Activated CD4-positive, alpha-beta T cell treated with anti-CD3 and anti-CD28 coated beads, Interleukin-2, amount 10 ng/mL, durations not matched to agents 7 days and 5 days (primary cell): ENCODE measurements around the gene ARHGAP23. TPM values are rescaled to one million over a fixed set of nuclear protein-coding genes. Genes with fewer than 3 reads are reported as not detected.
"Not testable (repeated sequence)": the region's sequence is repeated elsewhere in the genome, so short reads cannot be mapped to it uniquely, and the experiment has no call there.

Experiments
- CTCF ChIA-PET: fragments of 350-600 bp; sonication (Branson Sonifier 250); formaldehyde crosslinking; loops from one replicate; lab custom pipeline; 2021; ENCODE audit warnings: antibody characterized with exemption; lab: Charles Lee
- POLR2A ChIA-PET: fragments of 350-600 bp; sonication (Branson Sonifier 250); formaldehyde crosslinking; loops from one replicate; lab custom pipeline; 2021; ENCODE audit warnings: antibody characterized with exemption; lab: Charles Lee
- DNase-seq: peaks from one replicate; pipeline ENCODE4 v3.0.0-alpha.2; 2020
- H3K27ac Mint-ChIP-seq: one replicate; pipeline ENCODE4 v1.8.0; 2021; ENCODE audit warnings: mild to moderate bottlenecking, moderate library complexity, mixed read lengths
- H3K27me3 Mint-ChIP-seq: one replicate; pipeline ENCODE4 v1.8.0; 2021; ENCODE audit warnings: mixed read lengths
- H3K36me3 Mint-ChIP-seq: one replicate; pipeline ENCODE4 v1.8.0; 2021; ENCODE audit warnings: low read depth, mixed read lengths
- H3K4me1 Mint-ChIP-seq: one replicate; pipeline ENCODE4 v1.8.0; 2021; ENCODE audit warnings: mixed read lengths
- H3K4me3 Mint-ChIP-seq: one replicate; pipeline ENCODE4 v1.8.0; 2021; ENCODE audit warnings: mild to moderate bottlenecking, moderate library complexity, mixed read lengths
- H3K9me3 Mint-ChIP-seq: one replicate; pipeline ENCODE4 v1.8.0; 2021; ENCODE audit warnings: mixed read lengths
- total RNA-seq, 2 experiments: library from RNA; stranded (reverse); gene quantifications; one replicate each; pipeline ENCODE4 v1.2.3, GENCODE V29; 2021

ARHGAP23 gene
- total RNA-seq, 2 experiments from 2014 or later: 0.17 to 0.23 TPM

GRCh38 chr17:38477951-38478350, 49.7 kb downstream of the ARHGAP23 start:
- H3K9me3 Mint-ChIP-seq, H3K36me3 Mint-ChIP-seq, H3K27me3 Mint-ChIP-seq, POLR2A ChIA-PET, H3K4me3 Mint-ChIP-seq, H3K27ac Mint-ChIP-seq, H3K4me1 Mint-ChIP-seq, DNase-seq, CTCF ChIA-PET: not testable (repeated sequence)

- H3K9me3 Mint-ChIP-seq, DNase-seq, H3K27me3 Mint-ChIP-seq, H3K36me3 Mint-ChIP-seq, CTCF ChIA-PET, POLR2A ChIA-PET, H3K4me3 Mint-ChIP-seq, H3K27ac Mint-ChIP-seq, H3K4me1 Mint-ChIP-seq: not testable (repeated sequence)
Measured at GRCh38 chr17:38478667-38479066, 50.4 kb downstream of the ARHGAP23 start.

GRCh38 chr17:38482039-38482699, 53.9 kb downstream of the ARHGAP23 start:
- H3K27me3 Mint-ChIP-seq, H3K4me3 Mint-ChIP-seq, CTCF ChIA-PET, H3K36me3 Mint-ChIP-seq, DNase-seq, H3K9me3 Mint-ChIP-seq, POLR2A ChIA-PET, H3K4me1 Mint-ChIP-seq, H3K27ac Mint-ChIP-seq: not testable (repeated sequence)

- H3K4me3 Mint-ChIP-seq, H3K27me3 Mint-ChIP-seq, H3K9me3 Mint-ChIP-seq, H3K36me3 Mint-ChIP-seq, POLR2A ChIA-PET, H3K4me1 Mint-ChIP-seq, CTCF ChIA-PET, DNase-seq, H3K27ac Mint-ChIP-seq: not testable (repeated sequence)
Measured at GRCh38 chr17:38482700-38483043, 54.4 kb downstream of the ARHGAP23 start.

- H3K4me1 Mint-ChIP-seq, POLR2A ChIA-PET, H3K36me3 Mint-ChIP-seq, H3K27ac Mint-ChIP-seq, H3K9me3 Mint-ChIP-seq, CTCF ChIA-PET, H3K4me3 Mint-ChIP-seq, H3K27me3 Mint-ChIP-seq: not testable (repeated sequence)
- DNase-seq: peak; percentile 73
Measured at GRCh38 chr17:38484242-38485145, 56.2 kb downstream of the ARHGAP23 start.

GRCh38 chr17:38485146-38485468, 56.8 kb downstream of the ARHGAP23 start:
- H3K27ac Mint-ChIP-seq: no peak overlapping the region
- H3K4me1 Mint-ChIP-seq: peaks cover 8% of the 10 kb centered on the region
- CTCF ChIA-PET: interaction anchor here (0.6 to 0.8 kb wide), 2 partner anchors 24 to 28 kb away, joined by 3 read pairs; no protein-coding TSS in a partner anchor
- no peaks in the 10 kb centered on the region for H3K9me3 Mint-ChIP-seq
- POLR2A ChIA-PET: no interaction called here
- DNase-seq: no peak
- no peaks in the 10 kb centered on the region for H3K36me3 Mint-ChIP-seq
- no peak overlapping the region for H3K4me3 Mint-ChIP-seq
- H3K27me3 Mint-ChIP-seq: peaks cover 2% of the 10 kb centered on the region

- H3K9me3 Mint-ChIP-seq, H3K4me3 Mint-ChIP-seq, H3K36me3 Mint-ChIP-seq, H3K4me1 Mint-ChIP-seq, POLR2A ChIA-PET, H3K27me3 Mint-ChIP-seq: not testable (repeated sequence)
- peak overlapping the region; percentile 57 for H3K27ac Mint-ChIP-seq
- DNase-seq: peak; percentile 13
- CTCF ChIA-PET: interaction anchor here (0.6 to 0.8 kb wide), 2 partner anchors 25 to 27 kb away, joined by 3 read pairs; no protein-coding TSS in a partner anchor
Measured at GRCh38 chr17:38485681-38486298, 57.5 kb downstream of the ARHGAP23 start.

GRCh38 chr17:38489774-38490173, 61.5 kb downstream of the ARHGAP23 start:
- H3K27ac Mint-ChIP-seq, H3K9me3 Mint-ChIP-seq, H3K27me3 Mint-ChIP-seq, H3K36me3 Mint-ChIP-seq, POLR2A ChIA-PET, DNase-seq, H3K4me1 Mint-ChIP-seq, H3K4me3 Mint-ChIP-seq: not testable (repeated sequence)
- CTCF ChIA-PET: interaction anchor here (0.5 to 0.9 kb wide), 2 partner anchors 66 to 93 kb away, joined by 3 read pairs; no protein-coding TSS in a partner anchor

GRCh38 chr17:38491346-38492066, 63.2 kb downstream of the ARHGAP23 start:
- H3K36me3 Mint-ChIP-seq, CTCF ChIA-PET, H3K27me3 Mint-ChIP-seq, H3K9me3 Mint-ChIP-seq, H3K27ac Mint-ChIP-seq, H3K4me3 Mint-ChIP-seq, POLR2A ChIA-PET, DNase-seq, H3K4me1 Mint-ChIP-seq: not testable (repeated sequence)

- H3K27me3 Mint-ChIP-seq, H3K4me1 Mint-ChIP-seq, POLR2A ChIA-PET, H3K36me3 Mint-ChIP-seq, H3K9me3 Mint-ChIP-seq, H3K27ac Mint-ChIP-seq, H3K4me3 Mint-ChIP-seq: not testable (repeated sequence)
- DNase-seq: peak; percentile 94
- CTCF ChIA-PET: interaction anchor here (0.7 kb wide), 1 partner anchor 71 kb away, joined by 3 read pairs; no protein-coding TSS in a partner anchor
Measured at GRCh38 chr17:38492067-38493040, 64.1 kb downstream of the ARHGAP23 start.

- DNase-seq, H3K36me3 Mint-ChIP-seq, H3K9me3 Mint-ChIP-seq, H3K27ac Mint-ChIP-seq, H3K27me3 Mint-ChIP-seq, POLR2A ChIA-PET, CTCF ChIA-PET, H3K4me3 Mint-ChIP-seq, H3K4me1 Mint-ChIP-seq: not testable (repeated sequence)
Measured at GRCh38 chr17:38494152-38494551, 65.9 kb downstream of the ARHGAP23 start.

GRCh38 chr17:38497656-38498055, 69.4 kb downstream of the ARHGAP23 start:
- H3K27me3 Mint-ChIP-seq, H3K9me3 Mint-ChIP-seq, H3K4me3 Mint-ChIP-seq, H3K27ac Mint-ChIP-seq, DNase-seq, H3K36me3 Mint-ChIP-seq, POLR2A ChIA-PET, H3K4me1 Mint-ChIP-seq: not testable (repeated sequence)
- CTCF ChIA-PET: interaction anchor here (1.2 kb wide), 1 partner anchor 74 kb away, joined by 3 read pairs; no protein-coding TSS in a partner anchor
